Measurements from ENCODE around the gene NACC2. TPM values are rescaled to one million over a fixed set of nuclear protein-coding genes. Genes with fewer than 3 reads are reported as not detected.

The NACC2 gene
- total RNA-seq, 2 donors from 2014 or later = 69.2 to 79.7 TPM

DNA sequence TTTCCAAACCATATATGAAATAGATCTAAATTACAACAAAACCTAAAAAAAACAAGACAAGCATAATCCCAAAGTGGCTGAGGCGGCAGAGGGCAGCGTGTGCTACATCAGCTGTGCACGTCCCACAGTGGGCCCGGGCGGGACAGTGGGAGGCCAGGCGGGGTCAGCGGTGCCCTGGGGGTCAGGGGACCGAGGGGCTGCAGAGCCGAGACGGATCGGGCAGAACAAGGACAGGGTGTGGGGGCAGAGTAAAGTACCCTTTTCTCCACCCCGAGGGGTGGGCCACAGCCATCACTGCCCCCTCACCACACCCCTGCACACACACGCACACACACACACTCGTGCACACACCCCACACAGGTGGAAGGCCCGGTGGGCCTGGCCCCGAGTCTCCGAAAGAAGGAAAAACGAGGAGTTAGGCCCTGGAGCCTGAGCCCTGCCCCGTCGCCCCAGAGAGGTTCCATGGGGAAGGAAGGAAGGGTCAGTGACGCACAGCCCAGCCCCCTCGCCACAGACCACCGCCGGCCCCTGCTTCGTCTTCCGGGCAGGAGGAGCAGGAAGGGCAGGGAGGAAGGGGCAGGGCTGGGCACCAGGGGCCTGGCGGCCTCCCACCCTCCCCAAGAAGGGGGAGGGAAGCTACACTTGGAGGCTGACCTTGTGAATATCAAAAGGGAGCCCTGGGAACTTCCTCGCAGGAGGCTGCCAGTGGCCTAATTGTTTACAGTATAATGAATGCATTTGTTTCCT, 84.3 kb downstream of the NACC2 start:
- H3K36me3 ChIP-seq = peaks cover 26% of the 10 kb centered on the region
- H3K9me3 ChIP-seq = no peaks in the 10 kb centered on the region
- H3K4me1 ChIP-seq (ENCODE audit: control insufficient read depth in 1 of 2, low read depth in 2 of 2) = peaks cover 0 to 13% of the 10 kb centered on the region in 2 donors
- no peak overlapping the region for H3K27ac ChIP-seq
- no peaks in the 10 kb centered on the region for H3K27me3 ChIP-seq (replicated peaks; ENCODE audit: insufficient read depth)
- TF ChIP-seq, protein P1, sequence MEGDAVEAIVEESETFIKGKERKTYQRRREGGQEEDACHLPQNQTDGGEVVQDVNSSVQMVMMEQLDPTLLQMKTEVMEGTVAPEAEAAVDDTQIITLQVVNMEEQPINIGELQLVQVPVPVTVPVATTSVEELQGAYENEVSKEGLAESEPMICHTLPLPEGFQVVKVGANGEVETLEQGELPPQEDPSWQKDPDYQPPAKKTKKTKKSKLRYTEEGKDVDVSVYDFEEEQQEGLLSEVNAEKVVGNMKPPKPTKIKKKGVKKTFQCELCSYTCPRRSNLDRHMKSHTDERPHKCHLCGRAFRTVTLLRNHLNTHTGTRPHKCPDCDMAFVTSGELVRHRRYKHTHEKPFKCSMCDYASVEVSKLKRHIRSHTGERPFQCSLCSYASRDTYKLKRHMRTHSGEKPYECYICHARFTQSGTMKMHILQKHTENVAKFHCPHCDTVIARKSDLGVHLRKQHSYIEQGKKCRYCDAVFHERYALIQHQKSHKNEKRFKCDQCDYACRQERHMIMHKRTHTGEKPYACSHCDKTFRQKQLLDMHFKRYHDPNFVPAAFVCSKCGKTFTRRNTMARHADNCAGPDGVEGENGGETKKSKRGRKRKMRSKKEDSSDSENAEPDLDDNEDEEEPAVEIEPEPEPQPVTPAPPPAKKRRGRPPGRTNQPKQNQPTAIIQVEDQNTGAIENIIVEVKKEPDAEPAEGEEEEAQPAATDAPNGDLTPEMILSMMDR (IDR thresholded peaks at IDR 0.05) = no peak
- ATAC-seq (ENCODE audit: insufficient number of reproducible peaks, low FRiP score, low read depth) (no peak), DNase-seq (ENCODE audit: low spot score) (no peak)
- H3K4me3 ChIP-seq = no peak overlapping the region

DNA sequence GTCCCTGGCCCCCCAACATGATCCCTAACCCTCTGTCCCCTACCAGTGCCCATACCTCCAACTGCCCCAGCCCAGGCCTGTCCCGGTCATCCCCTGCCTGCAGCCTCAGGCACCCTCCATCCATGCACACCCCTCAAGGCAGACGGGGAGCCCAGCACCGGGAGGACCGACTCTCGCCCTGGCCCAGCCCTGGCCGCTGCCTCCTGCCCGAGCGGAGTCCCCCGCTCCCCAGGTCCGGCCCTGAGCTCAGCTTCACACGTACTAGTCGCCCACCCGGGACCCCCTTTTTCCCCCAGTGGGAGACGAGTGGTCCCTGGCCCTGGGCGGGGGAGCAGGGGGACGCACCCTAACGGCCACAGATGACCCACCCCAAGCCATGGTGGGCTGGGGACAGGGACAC, 84.9 kb downstream of the NACC2 start:
- no peak for DNase-seq (ENCODE audit: low spot score)
- TF ChIP-seq, protein P1 (IDR thresholded peaks at IDR 0.05) = no peak

DNA sequence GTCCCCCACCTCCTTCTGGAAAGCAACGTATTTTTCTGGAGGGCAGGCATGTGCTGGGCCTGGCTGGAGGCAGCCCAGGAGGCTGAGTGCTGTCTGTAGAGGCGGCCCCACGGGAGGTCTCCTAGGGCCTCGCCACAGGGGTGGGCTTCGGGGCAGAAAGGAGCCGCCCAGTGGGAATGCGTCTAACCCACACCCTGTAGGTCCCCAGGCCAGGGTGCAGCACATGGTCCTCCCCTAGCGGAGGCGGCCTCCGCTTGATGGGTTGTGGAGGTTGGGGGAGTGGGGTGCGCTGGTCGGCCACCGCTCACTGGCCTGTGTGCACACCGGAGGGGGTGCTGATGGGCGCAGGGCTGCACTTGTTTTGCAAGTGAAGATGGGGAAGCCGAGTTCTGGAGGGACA, 85.6 kb downstream of the NACC2 start:
- TF ChIP-seq, protein P1 (IDR thresholded peaks at IDR 0.05) = no peak
- H3K9me3 ChIP-seq = no peaks in the 10 kb centered on the region
- H3K4me3 ChIP-seq = no peak overlapping the region
- DNase-seq (ENCODE audit: low spot score) (no peak), ATAC-seq (ENCODE audit: insufficient number of reproducible peaks, low FRiP score, low read depth) (no peak)
- peaks cover 24% of the 10 kb centered on the region for H3K36me3 ChIP-seq
- no peak overlapping the region for H3K27ac ChIP-seq
- H3K4me1 ChIP-seq (ENCODE audit: control insufficient read depth in 1 of 2, low read depth in 2 of 2) = peaks cover 0 to 13% of the 10 kb centered on the region in 2 donors
- no peaks in the 10 kb centered on the region for H3K27me3 ChIP-seq (replicated peaks; ENCODE audit: insufficient read depth)

More for the DNA sequence above, 84.9 kb downstream of the NACC2 start:
- H3K36me3 ChIP-seq = peaks cover 26% of the 10 kb centered on the region
- ATAC-seq (ENCODE audit: insufficient number of reproducible peaks, low FRiP score, low read depth) = no peak
- H3K4me1 ChIP-seq (ENCODE audit: control insufficient read depth in 1 of 2, low read depth in 2 of 2) = peaks cover 0 to 13% of the 10 kb centered on the region in 2 donors
- H3K9me3 ChIP-seq = no peaks in the 10 kb centered on the region
- H3K27ac ChIP-seq = no peak overlapping the region
- H3K4me3 ChIP-seq = no peak overlapping the region
- no peaks in the 10 kb centered on the region for H3K27me3 ChIP-seq (replicated peaks; ENCODE audit: insufficient read depth)

DNA sequence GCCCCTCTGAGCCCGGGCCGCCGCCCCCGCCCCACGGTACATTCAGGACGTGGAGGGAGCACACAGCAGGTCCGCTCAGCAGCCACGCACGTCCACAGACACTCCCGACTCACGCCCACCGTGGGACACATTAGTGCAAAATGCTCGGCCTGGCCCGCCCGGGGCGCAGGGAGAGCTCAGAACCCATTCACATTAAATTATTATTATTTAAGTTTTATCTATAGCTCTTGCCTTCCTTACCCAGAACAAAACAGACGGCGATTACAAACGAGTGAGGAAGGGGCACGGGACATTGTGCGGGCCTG, 86.4 kb downstream of the NACC2 start:
- peaks cover 20% of the 10 kb centered on the region for H3K36me3 ChIP-seq
- no peak overlapping the region for H3K4me3 ChIP-seq
- no peak overlapping the region for H3K27ac ChIP-seq
- H3K4me1 ChIP-seq (ENCODE audit: control insufficient read depth in 1 of 2, low read depth in 2 of 2) = peaks cover 0 to 16% of the 10 kb centered on the region in 2 donors
- no peak for ATAC-seq (ENCODE audit: insufficient number of reproducible peaks, low FRiP score, low read depth)
- no peaks in the 10 kb centered on the region for H3K27me3 ChIP-seq (replicated peaks; ENCODE audit: insufficient read depth)
- TF ChIP-seq, protein P1 (IDR thresholded peaks at IDR 0.05) = no peak
- no peak for DNase-seq (ENCODE audit: low spot score)
- no peaks in the 10 kb centered on the region for H3K9me3 ChIP-seq

DNA sequence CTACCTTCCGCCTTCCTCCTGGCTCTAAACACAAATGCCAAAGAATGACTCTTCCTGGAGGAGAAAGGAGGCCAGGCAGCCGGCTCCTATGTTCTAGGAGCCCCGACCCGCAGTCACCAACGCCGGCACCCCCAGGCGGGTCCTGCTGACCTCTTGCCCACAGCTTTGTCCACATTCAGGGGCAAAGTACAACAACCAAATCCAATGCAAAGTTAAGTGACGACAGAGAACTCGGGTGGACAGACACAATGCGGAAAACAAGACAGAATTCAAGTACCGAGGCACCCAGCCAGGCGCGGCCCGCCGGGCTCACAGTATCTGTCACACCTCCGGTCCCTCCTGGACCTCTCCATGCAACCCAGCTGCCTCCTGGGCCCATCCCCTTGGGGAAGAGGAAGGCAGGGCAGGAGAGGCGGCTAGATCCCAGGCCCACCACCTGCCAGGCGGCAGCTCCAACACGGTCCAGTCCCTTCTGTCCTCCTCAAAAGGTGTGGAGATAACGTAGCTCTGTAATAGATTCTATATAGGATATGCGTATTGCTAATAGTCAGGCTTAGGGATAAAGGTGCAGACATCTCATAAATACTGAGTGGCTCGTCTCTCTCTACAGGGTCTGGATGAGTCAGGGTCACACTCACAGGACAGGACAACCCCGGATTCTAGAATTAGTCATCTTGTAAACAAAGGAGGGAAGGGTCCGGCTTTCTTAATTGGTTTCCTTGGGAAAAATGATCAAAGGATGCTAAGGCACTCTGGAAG, 87.0 kb downstream of the NACC2 start:
- TF ChIP-seq, protein P1 (IDR thresholded peaks at IDR 0.05) = no peak
- H3K4me3 ChIP-seq = no peak overlapping the region
- ATAC-seq (ENCODE audit: insufficient number of reproducible peaks, low FRiP score, low read depth) = no peak
- peaks cover 0 to 21% of the 10 kb centered on the region in 2 donors for H3K4me1 ChIP-seq (ENCODE audit: control insufficient read depth in 1 of 2, low read depth in 2 of 2)
- DNase-seq (ENCODE audit: low spot score) = no peak
- H3K36me3 ChIP-seq = peaks cover 20% of the 10 kb centered on the region
- no peaks in the 10 kb centered on the region for H3K9me3 ChIP-seq
- no peak overlapping the region for H3K27ac ChIP-seq
- no peaks in the 10 kb centered on the region for H3K27me3 ChIP-seq (replicated peaks; ENCODE audit: insufficient read depth)

Measured in thoracic aorta (tissue), 2 donors.